Cardiac septum (tissue), 1 donor: ENCODE data around the gene OTX2. TPM values are rescaled to one million over a fixed set of nuclear protein-coding genes. Genes with fewer than 3 reads are reported as not detected.

Experiments used
- DNase-seq: peaks from one replicate; pipeline ENCODE4 v3.0.0-alpha.2; 2020; ENCODE audit warnings: low spot score
- intact Hi-C: fragments of 100-400 bp; cut with DNase I; formaldehyde crosslinking; loops from one replicate; pipeline ENCODE4 v1.14.0; 2022
- total RNA-seq: library from RNA; stranded (reverse); fragmentation: NEBNext Ultra II Directional; extraction: Animal tissue kit (Norgen Biotek cat#: 25700); gene quantifications from one replicate; pipeline ENCODE4 v1.2.1, GENCODE V29; 2021
- donor health status: DM: no; HTN: no; CAD: no.

The OTX2 gene
- total RNA-seq, 1 donor from 2014 or later: not detected

- DNase-seq: no peak
- intact Hi-C loops: no loop called here
Observed at GRCh38 chr14:56813143-56813551, 2.9 kb upstream of the OTX2 start.

- intact Hi-C loops: no loop called here
- DNase-seq: no peak
Observed at GRCh38 chr14:56812364-56813141, 2.3 kb upstream of the OTX2 start.

- intact Hi-C loops: no loop called here
- no peak for DNase-seq
Observed at GRCh38 chr14:56811593-56812363, 1.5 kb upstream of the OTX2 start.

GRCh38 chr14:56810836-56811592 is 735 bp upstream of the OTX2 start:
- DNase-seq: no peak
- intact Hi-C loops: no loop called here

GRCh38 chr14:56809270-56810146 is 771 bp downstream of the OTX2 start:
- intact Hi-C loops: no loop called here
- no peak for DNase-seq

- no peak for DNase-seq
- intact Hi-C loops: no loop called here
Observed at GRCh38 chr14:56808383-56809269, 1.7 kb downstream of the OTX2 start.

- DNase-seq: no peak
- intact Hi-C loops: no loop called here
Observed at GRCh38 chr14:56808110-56808382, 2.2 kb downstream of the OTX2 start.

- intact Hi-C loops: no loop called here
- no peak for DNase-seq
Observed at GRCh38 chr14:56807386-56808109, 2.7 kb downstream of the OTX2 start.

- intact Hi-C loops: no loop called here
- DNase-seq: no peak
Observed at GRCh38 chr14:56806760-56807159, 3.5 kb downstream of the OTX2 start.

GRCh38 chr14:56805992-56806727 is 4.1 kb downstream of the OTX2 start:
- intact Hi-C loops: no loop called here
- no peak for DNase-seq

GRCh38 chr14:56805201-56805991 is 4.9 kb downstream of the OTX2 start:
- intact Hi-C loops: no loop called here
- DNase-seq: no peak

- intact Hi-C loops: no loop called here
Observed at GRCh38 chr14:56803816-56804535, 6.3 kb downstream of the OTX2 start.

GRCh38 chr14:56801920-56802319 is 8.4 kb downstream of the OTX2 start:
- intact Hi-C loops: no loop called here
- DNase-seq: no peak

More at GRCh38 chr14:56803816-56804535, 6.3 kb downstream of the OTX2 start:
- DNase-seq: no peak

- DNase-seq: no peak
- intact Hi-C loops: no loop called here
Observed at GRCh38 chr14:56799343-56799645, 11.0 kb downstream of the OTX2 start.

- intact Hi-C loops: no loop called here
- no peak for DNase-seq
Observed at GRCh38 chr14:56798447-56799342, 11.6 kb downstream of the OTX2 start.
